Measurements from ENCODE around the gene SLC51B. TPM values are rescaled to one million over a fixed set of nuclear protein-coding genes. Genes with fewer than 3 reads are reported as not detected.

The SLC51B gene
- total RNA-seq, 1 donor from 2014 or later = not detected

- Mint-ChIP-seq H3K36me3 (ENCODE audit: insufficient read depth) (no peaks in the 10 kb centered on the region), H3K27ac (no peak overlapping the region), H3K4me3 (ENCODE audit: low read depth) (no peak overlapping the region)
Observed at GRCh38 chr15:65056868-65057548, 11.8 kb downstream of the SLC51B start.

DNA sequence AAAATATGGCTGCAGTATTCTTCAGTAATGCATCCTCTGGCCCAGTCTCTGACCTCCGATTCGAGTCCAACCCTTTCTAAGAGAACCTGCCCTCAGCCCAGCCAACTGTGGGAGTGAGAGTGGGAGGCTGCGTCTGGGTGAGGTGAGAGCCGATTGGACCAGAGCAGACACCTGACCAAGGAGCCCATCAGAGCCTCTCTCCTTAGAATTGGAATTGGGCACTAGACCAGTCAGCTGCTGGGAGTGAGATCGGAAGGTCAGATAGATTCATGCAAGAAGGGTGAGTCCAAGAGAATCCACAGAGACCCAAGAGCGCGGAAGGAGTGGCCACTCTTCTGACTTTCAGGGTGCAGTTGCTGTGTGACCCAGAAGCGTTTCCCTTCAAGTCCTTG lies 12.4 kb downstream of the SLC51B start:
- no peak for DNase-seq (ENCODE audit: low spot score, unreplicated experiment)
- H3K27ac Mint-ChIP-seq = no peak overlapping the region
- H3K36me3 Mint-ChIP-seq (ENCODE audit: insufficient read depth) = no peaks in the 10 kb centered on the region
- no peak for TF ChIP-seq CTCF (IDR thresholded peaks at IDR 0.05; ENCODE audit: unreplicated experiment)
- peaks cover 6% of the 10 kb centered on the region for H3K4me1 Mint-ChIP-seq (ENCODE audit: low read depth)
- H3K27me3 Mint-ChIP-seq = no peaks in the 10 kb centered on the region
- no peak overlapping the region for H3K4me3 Mint-ChIP-seq (ENCODE audit: low read depth)
- no peaks in the 10 kb centered on the region for H3K9me3 Mint-ChIP-seq (ENCODE audit: low read depth)

More at GRCh38 chr15:65056868-65057548, 11.8 kb downstream of the SLC51B start:
- no peak for DNase-seq (ENCODE audit: low spot score, unreplicated experiment)
- H3K27me3 Mint-ChIP-seq = peaks cover 1% of the 10 kb centered on the region
- peaks cover 6% of the 10 kb centered on the region for H3K4me1 Mint-ChIP-seq (ENCODE audit: low read depth)
- TF ChIP-seq CTCF (IDR thresholded peaks at IDR 0.05; ENCODE audit: unreplicated experiment) = no peak
- no peaks in the 10 kb centered on the region for H3K9me3 Mint-ChIP-seq (ENCODE audit: low read depth)

GRCh38 chr15:65058394-65059368 lies 13.5 kb downstream of the SLC51B start:
- Mint-ChIP-seq H3K9me3 (ENCODE audit: low read depth) (no peaks in the 10 kb centered on the region), H3K36me3 (ENCODE audit: insufficient read depth) (no peaks in the 10 kb centered on the region)
- TF ChIP-seq CTCF (IDR thresholded peaks at IDR 0.05; ENCODE audit: unreplicated experiment) = no peak

DNA sequence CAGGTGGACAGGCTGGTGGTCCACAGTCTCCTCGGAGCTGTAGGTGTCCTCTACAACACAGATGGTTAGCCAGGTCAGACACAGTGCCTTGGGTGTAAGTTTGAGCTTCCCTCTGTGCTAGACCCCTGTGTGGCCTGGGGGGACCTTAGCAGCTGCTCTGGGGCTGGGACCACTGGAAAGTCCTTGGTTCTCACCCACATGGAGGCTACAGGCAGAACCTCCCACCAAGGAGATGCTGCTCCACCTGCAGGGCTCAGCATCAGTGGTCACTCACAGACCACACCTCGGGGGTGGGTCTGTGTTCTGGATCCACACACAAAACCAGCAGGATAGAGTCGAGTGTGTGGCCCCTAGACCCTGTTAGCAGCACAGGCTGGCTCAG lies 14.2 kb downstream of the SLC51B start:
- H3K9me3 Mint-ChIP-seq (ENCODE audit: low read depth) = no peaks in the 10 kb centered on the region
- peaks cover 6% of the 10 kb centered on the region for H3K4me1 Mint-ChIP-seq (ENCODE audit: low read depth)
- H3K36me3 Mint-ChIP-seq (ENCODE audit: insufficient read depth) = no peaks in the 10 kb centered on the region

More at GRCh38 chr15:65058394-65059368, 13.5 kb downstream of the SLC51B start:
- Mint-ChIP-seq H3K27ac (no peak overlapping the region), H3K4me1 (ENCODE audit: low read depth) (peaks cover 6% of the 10 kb centered on the region), H3K4me3 (ENCODE audit: low read depth) (no peak overlapping the region), H3K27me3 (peaks cover 5% of the 10 kb centered on the region)
- DNase-seq (ENCODE audit: low spot score, unreplicated experiment) = no peak

More for the DNA sequence above, 14.2 kb downstream of the SLC51B start:
- DNase-seq (ENCODE audit: low spot score, unreplicated experiment) = no peak
- TF ChIP-seq CTCF (IDR thresholded peaks at IDR 0.05; ENCODE audit: unreplicated experiment) = no peak
- H3K4me3 Mint-ChIP-seq (ENCODE audit: low read depth) = no peak overlapping the region
- peak overlapping the region; percentile 73 for H3K27ac Mint-ChIP-seq
- H3K27me3 Mint-ChIP-seq = peaks cover 5% of the 10 kb centered on the region

All from progenitor cell of endocrine pancreas (in vitro differentiated cells).